Esophagus squamous epithelium (tissue), 4 donors: ENCODE results near the gene NR1D2.

Experiments
- POLR2A ChIP-seq, 4 donors: fragments of 450-650 bp; IDR thresholded peaks; one replicate each; pipeline ENCODE4 v1.6.1; 2017; ENCODE audit warnings: antibody characterized with exemption in 4 of 4, mild to moderate bottlenecking in 4 of 4, moderate library complexity in 3 of 4
- TF ChIP-seq, protein P1 (sequence below), 6 experiments: fragments of 450-650 bp in 4 of 6; fragments of 200-600 bp in 2 of 6; sonication (generic) in 2 of 6; IDR thresholded peaks; one replicate each; pipeline ENCODE4 v1.5.1; 2016 to 2019; ENCODE audit warnings: antibody characterized with exemption in 6 of 6, mild to moderate bottlenecking in 4 of 6, moderate library complexity in 4 of 6

DNA sequence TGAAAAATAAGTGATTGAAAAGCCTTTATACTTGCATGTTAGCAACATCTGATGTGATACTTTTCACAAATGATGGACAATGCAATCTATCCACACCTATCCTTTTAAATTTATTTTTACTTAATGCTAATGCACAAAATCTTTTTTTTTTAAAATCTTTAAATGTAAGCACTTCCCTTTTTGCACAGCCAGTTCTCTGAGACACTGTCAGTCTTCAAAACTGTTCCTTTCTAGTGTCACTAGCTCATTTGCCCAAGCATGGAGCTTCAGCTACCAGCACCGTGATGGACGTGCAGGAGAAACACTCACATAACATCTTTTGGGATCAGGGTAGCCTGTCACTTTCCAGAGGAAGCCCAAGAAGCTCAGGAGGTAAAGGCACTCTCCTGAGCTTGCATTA, 50.1 kb downstream of the NR1D2 start:
- TF ChIP-seq, protein P1, sequence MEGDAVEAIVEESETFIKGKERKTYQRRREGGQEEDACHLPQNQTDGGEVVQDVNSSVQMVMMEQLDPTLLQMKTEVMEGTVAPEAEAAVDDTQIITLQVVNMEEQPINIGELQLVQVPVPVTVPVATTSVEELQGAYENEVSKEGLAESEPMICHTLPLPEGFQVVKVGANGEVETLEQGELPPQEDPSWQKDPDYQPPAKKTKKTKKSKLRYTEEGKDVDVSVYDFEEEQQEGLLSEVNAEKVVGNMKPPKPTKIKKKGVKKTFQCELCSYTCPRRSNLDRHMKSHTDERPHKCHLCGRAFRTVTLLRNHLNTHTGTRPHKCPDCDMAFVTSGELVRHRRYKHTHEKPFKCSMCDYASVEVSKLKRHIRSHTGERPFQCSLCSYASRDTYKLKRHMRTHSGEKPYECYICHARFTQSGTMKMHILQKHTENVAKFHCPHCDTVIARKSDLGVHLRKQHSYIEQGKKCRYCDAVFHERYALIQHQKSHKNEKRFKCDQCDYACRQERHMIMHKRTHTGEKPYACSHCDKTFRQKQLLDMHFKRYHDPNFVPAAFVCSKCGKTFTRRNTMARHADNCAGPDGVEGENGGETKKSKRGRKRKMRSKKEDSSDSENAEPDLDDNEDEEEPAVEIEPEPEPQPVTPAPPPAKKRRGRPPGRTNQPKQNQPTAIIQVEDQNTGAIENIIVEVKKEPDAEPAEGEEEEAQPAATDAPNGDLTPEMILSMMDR (IDR thresholded peaks at IDR 0.05), result no peak
- no peak for TF ChIP-seq POLR2A (IDR thresholded peaks at IDR 0.05)
